ENCODE data around the gene CNPY3.

GRCh38 chr6:42938428-42938796 is 9.1 kb downstream of the CNPY3 start:
- TF ChIP-seq CTCF (conservative IDR thresholded peaks at IDR 0.05 in 1 of 2, IDR thresholded peaks at IDR 0.05 in 1 of 2; ENCODE audit: low read depth in 1 of 2, low read length in 2 of 2) (no peak), EZH2 (IDR thresholded peaks at IDR 0.05; ENCODE audit: low read length, missing control alignments) (no peak)

All from fibroblast of lung (primary cell).